Stimulated activated CD8-positive, alpha-beta memory T cell treated with anti-CD3 and anti-CD28 coated beads, Interleukin-7, amount 100 ng/mL, for 4 hours (primary cell): ENCODE results near the gene RAB21.
"Not testable (repeated sequence)": the region's sequence is repeated elsewhere in the genome, so short reads cannot be mapped to it uniquely, and the experiment has no call there.

Source experiments
- DNase-seq, 2 donors: peaks; one replicate each; pipeline ENCODE4 v3.0.0-alpha.2; 2020; ENCODE audit warnings: low read depth in 2 of 2

The RAB21 gene

DNA sequence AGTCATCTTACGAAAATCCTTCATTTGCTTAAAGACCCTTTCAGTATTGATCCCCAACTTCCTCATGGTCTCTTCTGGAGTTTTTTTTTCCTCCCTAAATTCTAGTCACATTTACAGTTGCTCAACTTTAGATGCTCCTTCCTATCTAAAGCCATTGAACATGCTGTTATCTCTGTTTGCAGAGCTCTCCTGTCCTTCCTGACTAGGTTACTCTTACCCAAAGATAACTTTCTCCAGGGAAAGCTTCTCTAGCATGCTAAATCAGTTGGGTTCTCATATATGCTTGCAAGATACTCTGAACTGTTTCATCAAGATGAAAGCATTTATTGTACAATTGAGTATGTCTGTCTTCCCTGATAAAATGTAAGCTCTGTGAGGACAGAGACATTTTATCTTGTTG lies 1.8 kb upstream of the RAB21 start:
- DNase-seq: no peak

- DNase-seq: peak; percentile 41 to 42
Measured at GRCh38 chr12:71755146-71755892, 656 bp downstream of the RAB21 start.

- DNase-seq: no peak
Measured at GRCh38 chr12:71756054-71756690, 1.5 kb downstream of the RAB21 start.

DNA sequence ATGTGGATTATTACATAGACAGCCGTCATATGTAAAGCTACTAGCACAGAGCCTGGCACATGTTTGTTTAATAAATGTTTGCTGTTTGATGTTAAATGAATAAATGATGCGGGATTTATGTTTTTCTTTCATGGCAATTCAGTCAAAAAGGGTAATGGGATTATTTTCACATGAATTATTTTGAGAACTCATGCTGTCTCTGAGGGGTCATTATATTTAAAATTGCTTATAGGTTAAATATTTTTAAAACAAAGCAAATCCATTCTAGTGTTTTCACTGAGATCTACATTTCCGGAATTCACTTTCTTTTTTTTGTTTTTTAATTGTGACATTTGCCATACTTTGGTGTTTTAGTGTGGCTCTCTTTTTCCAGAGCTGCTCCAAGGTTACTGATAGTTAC lies 5.3 kb downstream of the RAB21 start:
- DNase-seq: no peak

GRCh38 chr12:71760471-71760870 lies 5.8 kb downstream of the RAB21 start:
- DNase-seq: no peak

DNA sequence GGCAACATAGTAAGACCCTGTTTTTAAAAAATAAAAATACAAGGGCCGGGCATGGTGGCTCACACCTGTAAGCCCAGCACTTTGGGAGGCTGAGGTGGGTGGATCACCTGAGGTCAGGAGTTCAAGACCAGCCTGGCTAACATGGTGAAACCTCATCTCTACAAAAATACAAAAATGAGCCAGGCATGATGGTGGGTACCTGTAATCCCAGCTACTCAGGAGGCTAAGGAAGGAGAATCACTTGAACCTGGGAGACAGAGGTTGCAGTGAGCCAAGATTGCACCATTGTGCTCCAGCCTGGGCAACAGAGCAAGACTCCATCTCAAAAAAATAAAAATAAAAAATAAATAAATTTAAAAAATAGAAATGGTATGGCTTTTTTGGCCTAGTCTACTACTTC lies 6.7 kb downstream of the RAB21 start:
- DNase-seq: not testable (repeated sequence)

GRCh38 chr12:71763677-71764379 lies 9.2 kb downstream of the RAB21 start:
- DNase-seq: no peak

DNA sequence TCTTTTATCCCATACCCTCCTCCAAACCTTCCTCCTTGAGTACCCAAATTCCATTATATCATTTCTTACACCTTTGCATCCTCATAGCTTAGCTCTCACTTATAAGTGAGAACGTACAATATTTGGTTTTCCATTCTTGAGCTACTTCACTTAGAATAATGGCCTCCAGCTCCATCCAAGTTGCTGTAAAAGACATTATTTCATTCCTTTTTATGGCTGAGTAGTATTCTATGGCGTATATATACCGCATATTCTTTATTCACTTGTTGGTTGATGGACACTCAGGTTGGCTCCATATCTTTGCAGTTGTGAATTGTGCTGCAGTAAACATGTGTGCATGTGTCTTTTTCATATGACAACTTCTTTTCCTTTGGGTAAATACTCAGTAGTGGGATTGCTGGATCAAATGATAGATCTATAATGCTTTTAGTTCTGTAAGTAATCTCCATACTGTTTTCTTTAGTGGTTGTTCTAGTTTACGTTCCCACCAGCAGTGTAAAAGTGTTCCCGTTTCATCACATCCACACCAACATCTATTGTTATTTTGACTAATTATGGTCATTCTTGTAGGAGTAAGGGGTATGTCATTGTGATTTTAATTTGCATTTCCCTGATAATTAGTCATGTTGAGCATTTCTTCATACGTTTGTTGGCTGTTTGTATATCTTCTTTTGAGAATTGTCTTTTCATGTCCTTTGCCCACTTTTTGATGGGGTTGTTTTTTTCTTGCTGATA lies 10.1 kb downstream of the RAB21 start:
- no peak for DNase-seq

GRCh38 chr12:71766202-71766601 lies 11.5 kb downstream of the RAB21 start:
- no peak for DNase-seq

GRCh38 chr12:71767183-71767582 lies 12.5 kb downstream of the RAB21 start:
- DNase-seq: no peak

DNA sequence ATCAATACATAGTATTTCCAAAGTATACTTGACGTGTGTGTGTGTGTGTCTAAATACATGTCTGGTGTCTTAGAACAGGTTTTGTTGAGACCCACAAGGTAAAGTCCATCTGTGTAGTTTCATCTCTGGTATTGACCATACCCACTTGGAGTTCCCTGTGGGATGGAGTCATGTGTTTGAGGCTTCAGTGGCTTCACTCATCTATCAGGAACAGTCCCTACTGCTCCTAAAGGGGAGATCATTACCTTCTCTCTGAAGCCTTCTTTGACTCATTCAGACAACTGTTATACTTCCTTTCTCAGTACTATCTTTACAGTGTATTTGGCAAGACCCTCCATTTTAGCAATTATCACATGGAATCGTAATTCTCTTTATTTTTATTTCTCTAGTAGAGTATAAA lies 14.2 kb downstream of the RAB21 start:
- no peak for DNase-seq

DNA sequence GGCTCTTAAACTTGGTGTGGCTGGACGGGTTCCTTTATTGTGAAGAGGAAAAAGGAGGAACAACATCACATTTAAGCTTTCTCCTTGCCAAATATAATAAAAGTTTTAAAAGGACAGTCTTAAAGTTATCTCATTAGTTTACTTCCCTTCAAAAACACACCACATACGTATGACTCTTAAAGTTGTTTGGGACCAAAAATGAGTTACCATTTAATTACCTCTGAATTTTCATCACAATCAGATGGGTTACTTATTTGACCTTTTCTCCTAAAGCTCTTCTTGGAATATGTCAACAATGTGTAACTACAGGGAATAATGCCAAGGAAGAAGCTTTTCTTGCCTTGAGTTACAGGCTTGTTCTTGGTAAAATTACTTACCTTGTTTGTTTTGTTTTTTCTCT lies 16.4 kb downstream of the RAB21 start:
- no peak for DNase-seq

GRCh38 chr12:71772735-71773134 lies 18.1 kb downstream of the RAB21 start:
- DNase-seq: no peak

DNA sequence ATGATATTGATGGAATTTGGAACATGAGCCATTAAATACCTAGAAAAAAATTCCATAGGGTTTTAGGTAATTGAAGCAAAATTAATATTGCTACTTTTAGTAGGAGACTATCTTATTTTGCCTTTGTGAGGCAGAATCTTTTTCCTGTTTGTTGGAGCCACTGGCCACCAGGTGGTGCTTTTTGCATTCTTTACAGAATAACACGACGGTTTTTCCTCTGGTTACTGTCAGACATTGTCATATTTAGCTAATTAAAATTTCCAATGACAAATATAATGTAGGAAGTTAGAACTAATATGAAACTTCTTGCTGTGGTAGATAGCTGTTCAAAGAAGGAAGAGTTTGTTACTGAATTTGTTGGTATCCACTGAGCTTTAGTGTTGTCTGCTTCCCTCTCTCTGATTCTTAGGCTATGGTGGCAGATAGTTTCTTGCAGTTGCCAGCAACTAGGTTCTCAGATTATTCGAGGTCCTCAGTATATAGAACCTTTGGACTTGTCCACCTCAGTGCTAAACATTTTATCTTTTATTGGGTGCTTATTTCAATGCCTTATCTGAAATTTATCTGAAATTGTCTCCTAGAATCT lies 25.7 kb downstream of the RAB21 start:
- DNase-seq: peak; percentile 12 to 13

DNA sequence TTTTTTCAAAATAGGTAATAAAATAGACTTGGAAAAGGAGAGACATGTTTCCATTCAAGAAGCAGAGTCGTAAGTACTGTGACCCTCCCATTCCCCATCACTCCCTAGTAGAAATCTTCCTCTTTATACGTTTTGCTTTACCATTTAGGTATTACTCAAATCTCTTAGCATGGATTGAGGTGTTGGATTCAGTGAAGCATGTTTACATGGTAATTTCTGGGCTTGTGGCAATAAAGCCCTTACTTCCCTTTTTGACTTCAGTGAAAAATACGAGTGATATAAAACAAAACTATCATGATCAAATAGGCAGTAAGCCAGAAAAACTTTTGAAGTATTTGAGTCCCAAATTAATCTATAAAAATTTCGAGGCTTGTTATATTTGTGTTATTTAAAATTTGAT lies 27.4 kb downstream of the RAB21 start:
- DNase-seq: no peak

GRCh38 chr12:71786829-71787228 lies 32.2 kb downstream of the RAB21 start:
- no peak for DNase-seq

GRCh38 chr12:71787580-71787979 lies 32.9 kb downstream of the RAB21 start:
- no peak for DNase-seq

DNA sequence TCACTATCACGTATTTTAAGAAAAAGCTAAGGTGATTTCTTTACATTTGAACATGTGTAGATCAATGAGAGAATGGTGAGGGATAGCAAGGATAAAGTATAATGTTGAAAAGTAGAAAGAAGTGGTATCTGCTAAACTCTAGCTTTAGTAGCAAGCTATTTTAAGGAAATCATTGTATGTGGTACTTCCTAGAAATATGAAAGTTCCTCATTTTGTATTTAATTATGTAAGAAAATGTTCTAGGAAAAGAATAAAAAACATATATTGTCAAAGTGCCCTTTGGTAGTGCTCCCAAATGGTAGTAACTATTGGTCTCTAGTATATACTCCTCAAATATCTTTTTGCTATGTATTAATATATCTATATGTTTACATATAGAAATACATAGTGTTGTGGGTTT lies 35.7 kb downstream of the RAB21 start:
- no peak for DNase-seq

DNA sequence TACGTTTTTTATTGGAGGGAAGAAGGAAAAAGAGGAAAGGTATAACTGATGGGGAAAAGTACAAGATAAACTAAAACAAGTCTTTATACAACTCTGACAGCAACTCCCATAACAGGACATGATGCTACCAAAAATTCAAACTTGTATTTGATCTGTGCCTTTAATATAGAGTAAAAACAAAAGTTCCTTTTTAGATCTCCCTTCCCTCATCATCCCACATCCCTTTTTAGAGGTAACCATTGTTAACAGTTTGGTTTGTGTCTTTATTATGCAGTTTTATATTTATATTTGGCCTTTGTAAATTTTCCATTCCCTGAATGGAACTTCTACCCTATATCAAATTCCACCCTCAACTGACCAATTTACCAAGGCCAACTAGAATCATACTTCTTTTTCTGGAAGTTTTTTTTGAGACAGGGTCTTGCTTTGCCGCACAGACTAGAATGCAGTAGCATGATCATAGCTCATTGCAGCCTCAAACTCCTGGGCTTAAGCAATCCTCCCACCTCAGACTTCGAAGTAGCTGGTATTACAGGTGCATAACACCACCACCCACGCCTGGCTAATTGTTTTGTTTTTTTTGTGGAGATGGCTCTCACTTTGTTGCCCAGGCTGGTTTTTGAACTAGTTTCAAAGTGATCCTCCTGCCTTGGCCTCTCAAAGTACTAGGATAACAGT lies 36.9 kb downstream of the RAB21 start:
- DNase-seq: no peak

DNA sequence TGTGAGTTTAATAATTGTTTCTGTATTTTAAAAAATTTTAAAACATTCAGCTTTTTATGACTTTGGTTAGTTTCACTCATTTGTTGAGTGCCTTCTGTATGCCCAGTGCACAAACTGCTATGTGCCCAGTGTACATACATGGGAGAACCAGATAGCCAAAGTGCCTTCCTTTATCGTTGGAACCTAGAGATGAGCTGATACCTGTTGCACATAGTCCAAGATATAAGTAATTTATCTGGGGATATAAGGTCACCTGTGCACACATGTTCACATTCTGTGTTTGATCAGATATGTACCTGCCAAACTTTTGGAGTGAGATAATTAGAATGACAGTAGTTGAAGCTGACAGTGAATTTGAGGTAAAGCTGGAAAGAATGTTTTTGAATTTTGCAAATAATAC lies 37.9 kb downstream of the RAB21 start:
- no peak for DNase-seq

DNA sequence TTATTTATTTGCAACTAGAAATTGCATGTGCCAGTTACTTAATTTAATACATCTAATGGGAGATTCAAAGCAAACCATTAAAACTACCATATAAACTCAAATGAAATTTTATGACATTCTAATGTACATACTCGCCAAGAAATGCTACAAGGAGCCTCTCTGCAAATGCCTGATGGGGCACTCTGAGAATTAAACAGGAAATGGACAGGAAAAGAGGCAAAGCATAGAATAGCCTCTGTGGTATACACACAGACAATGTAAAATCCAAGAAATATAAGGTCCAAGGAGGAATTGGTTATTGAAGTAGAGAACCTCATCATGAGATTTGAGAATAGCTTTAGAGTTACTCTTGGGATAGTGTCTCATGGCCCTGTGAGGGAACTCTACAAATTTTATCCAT lies 41.2 kb downstream of the RAB21 start:
- DNase-seq: no peak
